GM19455 (cell line): ENCODE results near the gene KCNE1.
"Not testable (repeated sequence)": the region's sequence is repeated elsewhere in the genome, so short reads cannot be mapped to it uniquely, and the experiment has no call there.

Source experiments
- ATAC-seq: cut with Tn5 transposase; IDR thresholded peaks from one replicate; pipeline ENCODE4 v1.9.1; 2021; ENCODE audit not compliant: unreplicated experiment

The KCNE1 gene

GRCh38 chr21:34423805-34424204, 88.2 kb downstream of the KCNE1 start, which contains the start of gene SMIM34:
Gene SMIM34 (minus strand): TSS chr21:34423951. CDS start chr21:34423839, 112 bp downstream.
- ATAC-seq: not testable (repeated sequence)

GRCh38 chr21:34417448-34418077, 94.4 kb downstream of the KCNE1 start:
- ATAC-seq: not testable (repeated sequence)

- not testable (repeated sequence) for ATAC-seq
These were observed 104.7 kb downstream of the KCNE1 start for GRCh38 chr21:34407294-34407693.

- not testable (repeated sequence) for ATAC-seq
These were observed 105.3 kb downstream of the KCNE1 start for GRCh38 chr21:34406676-34407075.

- not testable (repeated sequence) for ATAC-seq
These were observed 105.9 kb downstream of the KCNE1 start for GRCh38 chr21:34406102-34406501.

GRCh38 chr21:34405686-34406085, 106.3 kb downstream of the KCNE1 start:
- not testable (repeated sequence) for ATAC-seq

- not testable (repeated sequence) for ATAC-seq
These were observed 107.3 kb downstream of the KCNE1 start for GRCh38 chr21:34404742-34405141.

- ATAC-seq: not testable (repeated sequence)
These were observed 111.5 kb downstream of the KCNE1 start for GRCh38 chr21:34400522-34400921.
